Omental fat pad (tissue), 4 donors: ENCODE measurements around the gene TDP1. TPM values are rescaled to one million over a fixed set of nuclear protein-coding genes. Genes with fewer than 3 reads are reported as not detected.

ENCODE experiments used
- ATAC-seq: fragments of 150-250 bp; one replicate; pipeline ENCODE4 v1.9.1; 2016; ENCODE audit warnings: mild to moderate bottlenecking, moderate library complexity; ENCODE audit not compliant: low FRiP score
- DNase-seq: peaks from one replicate; pipeline ENCODE4 v3.0.0-alpha.2; 2019; ENCODE audit warnings: low spot score
- CTCF ChIP-seq, 3 donors: fragments of 450-650 bp; IDR thresholded peaks; one replicate each; pipeline ENCODE4 v1.5.1; 2016 to 2017; ENCODE audit warnings: antibody characterized with exemption in 3 of 3, mild to moderate bottlenecking in 3 of 3, moderate library complexity in 2 of 3
- total RNA-seq, 4 donors: library from RNA; depleted of rRNA; stranded (reverse); fragments of >200 nt; gene quantifications; one replicate each; pipeline ENCODE4 v1.1.0, GENCODE V29; 2016

Gene TDP1
- total RNA-seq, 4 donors from 2014 or later, result 10.2 to 14.2 (median 12.9) TPM

GRCh38 chr14:89963288-89963978 is 7.7 kb downstream of the TDP1 start:
- DNase-seq, result no peak
- ATAC-seq, result no peak
- no peak for TF ChIP-seq CTCF (IDR thresholded peaks at IDR 0.05)

GRCh38 chr14:89965839-89966238 is 10.1 kb downstream of the TDP1 start:
- no peak for TF ChIP-seq CTCF (IDR thresholded peaks at IDR 0.05)
- DNase-seq (no peak), ATAC-seq (no peak)

DNA sequence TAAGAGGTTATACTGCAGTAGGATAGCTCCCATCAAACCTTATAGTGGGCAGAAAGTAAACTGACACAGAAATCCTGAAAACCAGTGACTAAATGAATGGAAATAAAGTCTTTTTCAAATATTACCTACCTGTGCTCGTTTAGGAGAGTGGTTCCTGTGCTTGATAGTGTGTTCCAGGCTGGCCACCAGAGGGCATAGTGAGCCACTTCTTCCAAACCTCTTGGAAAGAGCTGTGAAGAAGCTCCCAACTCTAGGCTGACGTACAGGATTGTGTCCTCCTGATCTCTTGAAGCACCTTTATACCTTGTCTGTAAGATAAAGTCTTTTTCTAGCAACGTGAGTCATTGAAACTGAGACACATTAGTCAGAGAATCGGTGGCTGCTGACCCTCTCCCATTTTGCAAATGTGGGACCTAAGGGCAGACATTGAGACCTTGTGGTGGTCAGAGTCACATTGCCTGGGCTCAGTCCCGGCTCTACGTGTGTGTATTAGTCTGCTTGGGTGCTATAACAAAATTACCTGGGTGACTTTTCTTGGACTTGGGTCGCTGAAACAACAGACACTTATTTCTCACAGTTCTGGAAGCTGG is 17.6 kb downstream of the TDP1 start:
- peak in 1 of 3 donors; percentile 30 for TF ChIP-seq CTCF (IDR thresholded peaks at IDR 0.05)
- DNase-seq, result no peak
- ATAC-seq, result peak; percentile 77

DNA sequence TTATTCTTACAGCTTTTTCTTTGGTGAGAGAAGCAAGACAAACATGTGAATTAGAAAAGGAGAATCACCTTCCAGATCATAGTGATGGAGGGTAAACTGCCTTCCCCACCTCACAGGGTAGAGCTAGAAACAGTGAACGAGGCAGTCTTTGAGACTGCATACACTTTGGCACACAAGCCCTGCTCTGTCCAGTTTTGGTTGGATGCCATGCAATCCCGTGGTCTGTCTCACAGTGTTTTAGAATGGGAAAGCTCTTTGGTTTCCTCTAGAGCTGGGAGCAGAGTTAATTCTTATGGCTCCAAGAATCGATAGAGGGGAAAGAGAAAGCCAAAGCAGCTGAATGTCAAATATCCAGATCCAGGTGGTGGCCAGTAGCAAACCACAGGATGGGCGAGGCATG is 21.9 kb downstream of the TDP1 start:
- ATAC-seq (no peak), DNase-seq (no peak)
- no peak for TF ChIP-seq CTCF (IDR thresholded peaks at IDR 0.05)

- DNase-seq, result no peak
- no peak for TF ChIP-seq CTCF (IDR thresholded peaks at IDR 0.05)
- no peak for ATAC-seq
Observed at GRCh38 chr14:89978656-89979055, 22.9 kb downstream of the TDP1 start.

DNA sequence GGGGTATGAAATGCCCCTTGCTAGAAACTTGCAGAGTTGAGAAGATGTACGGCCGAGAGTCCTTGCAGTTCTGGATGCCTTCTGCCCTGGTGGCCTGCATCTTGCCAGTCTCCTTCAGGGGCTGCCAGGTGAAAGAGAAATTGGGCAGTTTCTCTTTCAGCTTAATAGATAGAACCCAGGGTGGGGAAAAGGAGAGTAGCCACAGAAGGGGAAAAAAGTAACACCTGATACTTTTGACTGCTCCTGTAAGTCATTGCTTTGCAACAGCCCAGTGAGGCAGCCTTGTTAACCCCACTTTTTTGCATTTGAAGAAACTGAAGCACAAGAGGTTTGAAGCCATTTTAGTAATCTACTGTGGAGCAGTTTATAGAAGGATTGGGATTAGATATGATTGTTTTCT is 27.6 kb downstream of the TDP1 start:
- ATAC-seq (no peak), DNase-seq (no peak)
- no peak for TF ChIP-seq CTCF (IDR thresholded peaks at IDR 0.05)
